ENCODE measurements around the gene HOXA11. TPM values are rescaled to one million over a fixed set of nuclear protein-coding genes. Genes with fewer than 3 reads are reported as not detected.

Gene HOXA11
- polyA plus RNA-seq, 1 of the 3 experiments (the other 2 are of a cell fraction), result not detected

- peaks cover 0 to 7% of the 10 kb centered on the region in 2 experiments; a peak in 1 of 4 replicates for H3K4me1 ChIP-seq (ENCODE audit: control insufficient read depth in 1 of 2, insufficient read depth in 2 of 2, low read depth in 1 of 2, low read length in 1 of 2)
- no peak overlapping the region for H3K27ac ChIP-seq (ENCODE audit: low read depth in 2 of 2, low read length in 1 of 2)
- DNase-seq, result no peak
- H3K9me3 ChIP-seq, result no peaks in the 10 kb centered on the region
- peaks cover 5% of the 10 kb centered on the region for H3F3A ChIP-seq (replicated peaks; ENCODE audit: insufficient read depth)
- H2AFZ ChIP-seq (ENCODE audit: low read depth), result no peak overlapping the region
- no peaks in the 10 kb centered on the region for H3K36me3 ChIP-seq (replicated peaks in 1 of 2; ENCODE audit: control insufficient read depth in 1 of 2, insufficient read depth in 2 of 2, low read length in 1 of 2)
- H3K4me2 ChIP-seq, result peak overlapping the region; percentile 51
- 13% methylated on average over 14 of the region's 14 CpGs for WGBS (ENCODE audit: low lambda C conversion rate)
- TF ChIP-seq JUND (IDR thresholded peaks at IDR 0.05), result no peak
- TF ChIP-seq YY1 (IDR thresholded peaks at IDR 0.05; ENCODE audit: low read depth), result no peak
- TF ChIP-seq TAF1 (IDR thresholded peaks at IDR 0.05; ENCODE audit: borderline replicate concordance, low read depth, low read length), result no peak
- no peak for TF ChIP-seq MAX (IDR thresholded peaks at IDR 0.05; ENCODE audit: low read depth)
- TF ChIP-seq EP300 (IDR thresholded peaks at IDR 0.05; ENCODE audit: borderline replicate concordance in 1 of 2, low read depth in 1 of 2, low read length in 1 of 2), result no peak
- no peak for TF ChIP-seq GABPA (IDR thresholded peaks at IDR 0.05; ENCODE audit: low read depth)
- no peak for TF ChIP-seq CHD2 (IDR thresholded peaks at IDR 0.05; ENCODE audit: low read length, partially characterized antibody)
- no peak for TF ChIP-seq FOXJ3 (CRISPR knock-in tag; IDR thresholded peaks at IDR 0.05)
- TF ChIP-seq MXI1 (IDR thresholded peaks at IDR 0.05; ENCODE audit: low read depth, low read length), result no peak
- TF ChIP-seq IRF3 (IDR thresholded peaks at IDR 0.05; ENCODE audit: low read depth, low read length), result no peak
- no peak for TF ChIP-seq POLR2AphosphoS5 (IDR thresholded peaks at IDR 0.05; ENCODE audit: low read depth, low read length)
- TF ChIP-seq FOSL2 (IDR thresholded peaks at IDR 0.05; ENCODE audit: borderline replicate concordance, low read depth), result no peak
- TF ChIP-seq NRF1 (IDR thresholded peaks at IDR 0.05; ENCODE audit: low read depth, low read length), result no peak
- TF ChIP-seq NFIC (IDR thresholded peaks at IDR 0.05; ENCODE audit: borderline replicate concordance), result no peak
- no peak for TF ChIP-seq REST (IDR thresholded peaks at IDR 0.05; ENCODE audit: low read depth, low read length)
- H3K27me3 ChIP-seq (ENCODE audit: insufficient read depth), result peaks cover 84% of the 10 kb centered on the region
- H3K79me2 ChIP-seq (ENCODE audit: insufficient read depth), result no peaks in the 10 kb centered on the region
- peak overlapping the region in 1 of 2 experiments; percentile 7; a peak in 1 of 4 replicates for H3K4me3 ChIP-seq (ENCODE audit: low read depth in 2 of 2, low read length in 1 of 2)
- CTCF ChIA-PET, result interaction anchor here (0.9 to 5.2 kb wide), 10 partner anchors 9 to 878 kb away, joined by 3 to 44 read pairs (median 4); no protein-coding TSS in a partner anchor
- POLR2A ChIA-PET, result no interaction called here
- H4K20me1 ChIP-seq (ENCODE audit: insufficient read depth), result peaks cover 6% of the 10 kb centered on the region; the same call in 1 of the 2 replicates
- H3K9ac ChIP-seq, result no peak overlapping the region
- H3K9me2 ChIP-seq, result no peaks in the 10 kb centered on the region
These were observed 15.9 kb upstream of the HOXA11 start for GRCh38 chr7:27200761-27201579.
